ENCODE data around the gene MTA2. TPM values are rescaled to one million over a fixed set of nuclear protein-coding genes. Genes with fewer than 3 reads are reported as not detected.

The MTA2 gene
- total RNA-seq, 2 donors from 2014 or later: 26.2 to 29.3 TPM

- peak overlapping the region; percentile 84 to 97 (median 90) for H3K27ac ChIP-seq
- DNase-seq: peak; percentile 48 to 51 (median 50)
- H3K36me3 ChIP-seq (replicated peaks in 1 of 2; ENCODE audit: insufficient read depth in 1 of 2, low read depth in 2 of 2): peaks cover 0 to 12% of the 10 kb centered on the region in 2 donors
- no peaks in the 10 kb centered on the region for H3K27me3 ChIP-seq
- intact Hi-C loops (cut with DNase I): no loop called here
- peak overlapping the region; percentile 61 to 91 for H3K4me3 ChIP-seq
- 0 to 1% methylated on average over 16 to 30 of the region's 30 CpGs for WGBS, 2 donors
- TF ChIP-seq POLR2A (IDR thresholded peaks at IDR 0.05): no peak
- TF ChIP-seq, protein P1, sequence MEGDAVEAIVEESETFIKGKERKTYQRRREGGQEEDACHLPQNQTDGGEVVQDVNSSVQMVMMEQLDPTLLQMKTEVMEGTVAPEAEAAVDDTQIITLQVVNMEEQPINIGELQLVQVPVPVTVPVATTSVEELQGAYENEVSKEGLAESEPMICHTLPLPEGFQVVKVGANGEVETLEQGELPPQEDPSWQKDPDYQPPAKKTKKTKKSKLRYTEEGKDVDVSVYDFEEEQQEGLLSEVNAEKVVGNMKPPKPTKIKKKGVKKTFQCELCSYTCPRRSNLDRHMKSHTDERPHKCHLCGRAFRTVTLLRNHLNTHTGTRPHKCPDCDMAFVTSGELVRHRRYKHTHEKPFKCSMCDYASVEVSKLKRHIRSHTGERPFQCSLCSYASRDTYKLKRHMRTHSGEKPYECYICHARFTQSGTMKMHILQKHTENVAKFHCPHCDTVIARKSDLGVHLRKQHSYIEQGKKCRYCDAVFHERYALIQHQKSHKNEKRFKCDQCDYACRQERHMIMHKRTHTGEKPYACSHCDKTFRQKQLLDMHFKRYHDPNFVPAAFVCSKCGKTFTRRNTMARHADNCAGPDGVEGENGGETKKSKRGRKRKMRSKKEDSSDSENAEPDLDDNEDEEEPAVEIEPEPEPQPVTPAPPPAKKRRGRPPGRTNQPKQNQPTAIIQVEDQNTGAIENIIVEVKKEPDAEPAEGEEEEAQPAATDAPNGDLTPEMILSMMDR (IDR thresholded peaks at IDR 0.05): no peak
- peak; percentile 4 for ATAC-seq
- no peaks in the 10 kb centered on the region for H3K9me3 ChIP-seq
- peaks cover 34% of the 10 kb centered on the region for H3K4me1 ChIP-seq
These were observed 618 bp downstream of the MTA2 start for GRCh38 chr11:62601122-62601371.

- ATAC-seq: no peak
- Histone ChIP-seq H3K36me3 (replicated peaks in 1 of 2; ENCODE audit: insufficient read depth in 1 of 2, low read depth in 2 of 2) (peaks cover under 1 to 14% of the 10 kb centered on the region in 2 donors), H3K4me1 (peaks cover 34% of the 10 kb centered on the region), H3K27ac (peak overlapping the region; percentile 84 to 97 (median 90)), H3K27me3 (no peaks in the 10 kb centered on the region), H3K4me3 (peak overlapping the region; percentile 61 to 91), H3K9me3 (no peaks in the 10 kb centered on the region)
- 2 to 3% methylated on average over 21 to 26 of the region's 26 CpGs for WGBS, 2 donors
- intact Hi-C loops (cut with DNase I): no loop called here
- DNase-seq: no peak
- TF ChIP-seq, protein P1 (IDR thresholded peaks at IDR 0.05): no peak
- no peak for TF ChIP-seq POLR2A (IDR thresholded peaks at IDR 0.05)
These were observed 1.1 kb downstream of the MTA2 start for GRCh38 chr11:62600367-62601121.

DNA sequence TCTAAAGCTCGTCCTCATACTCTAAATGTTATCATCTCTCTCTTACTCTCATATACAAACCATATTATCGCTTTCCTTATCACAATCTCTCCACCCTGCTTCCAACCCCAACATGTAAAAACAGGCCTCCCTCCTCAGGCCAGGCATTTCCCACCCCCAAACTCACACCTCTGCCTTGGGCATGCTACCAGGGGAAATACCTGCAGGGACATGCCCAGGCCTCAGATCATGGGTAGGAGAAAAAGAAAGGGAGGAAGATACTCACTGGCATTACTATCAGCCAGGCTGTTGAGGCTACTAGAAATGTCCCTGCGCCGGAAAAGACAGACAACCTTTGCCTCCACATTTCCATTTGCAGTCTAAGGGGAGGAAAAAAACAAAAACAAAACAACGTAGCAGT, 1.8 kb downstream of the MTA2 start:
- Histone ChIP-seq H3K9me3 (no peaks in the 10 kb centered on the region), H3K27me3 (no peaks in the 10 kb centered on the region), H3K36me3 (replicated peaks in 1 of 2; ENCODE audit: insufficient read depth in 1 of 2, low read depth in 2 of 2) (peaks cover 7 to 17% of the 10 kb centered on the region in 2 donors), H3K4me3 (no peak overlapping the region), H3K27ac (peak overlapping the region in 2 of 4 donors; percentile 28 to 44), H3K4me1 (peaks cover 34% of the 10 kb centered on the region)
- TF ChIP-seq POLR2A (IDR thresholded peaks at IDR 0.05): no peak
- TF ChIP-seq, protein P1 (IDR thresholded peaks at IDR 0.05): no peak
- no peak for ATAC-seq
- intact Hi-C loops (cut with DNase I): no loop called here
- DNase-seq: no peak
- WGBS, 2 donors: 58 to 78% methylated on average over 5 of the region's 5 CpGs

- 39 to 57% methylated on average over 6 to 7 of the region's 7 CpGs for WGBS, 2 donors
- no peak overlapping the region for H3K4me3 ChIP-seq
- H3K4me1 ChIP-seq: peaks cover 34% of the 10 kb centered on the region
- H3K27ac ChIP-seq: peak overlapping the region in 2 of 4 donors; percentile 28 to 44
- ATAC-seq (peak; percentile 7), DNase-seq (peak; percentile 70 to 93 (median 79))
- no peaks in the 10 kb centered on the region for H3K27me3 ChIP-seq
- H3K9me3 ChIP-seq: no peaks in the 10 kb centered on the region
- H3K36me3 ChIP-seq (replicated peaks in 1 of 2; ENCODE audit: insufficient read depth in 1 of 2, low read depth in 2 of 2): peaks cover 7 to 21% of the 10 kb centered on the region in 2 donors
- no peak for TF ChIP-seq POLR2A (IDR thresholded peaks at IDR 0.05)
- TF ChIP-seq, protein P1 (IDR thresholded peaks at IDR 0.05): no peak
- intact Hi-C loops (cut with DNase I): no loop called here
These were observed 2.5 kb downstream of the MTA2 start for GRCh38 chr11:62599069-62599696.

Measured in body of pancreas (tissue), 4 donors.